ENCODE results near the gene KAT2B. TPM values are rescaled to one million over a fixed set of nuclear protein-coding genes. Genes with fewer than 3 reads are reported as not detected.

KAT2B gene
- total RNA-seq, 1 donor from 2014 or later, result 8.1 TPM

- H3K27ac Mint-ChIP-seq (ENCODE audit: unreplicated experiment), result no peak overlapping the region
- no peaks in the 10 kb centered on the region for H3K27me3 Mint-ChIP-seq (ENCODE audit: low read depth)
- TF ChIP-seq, protein P1, sequence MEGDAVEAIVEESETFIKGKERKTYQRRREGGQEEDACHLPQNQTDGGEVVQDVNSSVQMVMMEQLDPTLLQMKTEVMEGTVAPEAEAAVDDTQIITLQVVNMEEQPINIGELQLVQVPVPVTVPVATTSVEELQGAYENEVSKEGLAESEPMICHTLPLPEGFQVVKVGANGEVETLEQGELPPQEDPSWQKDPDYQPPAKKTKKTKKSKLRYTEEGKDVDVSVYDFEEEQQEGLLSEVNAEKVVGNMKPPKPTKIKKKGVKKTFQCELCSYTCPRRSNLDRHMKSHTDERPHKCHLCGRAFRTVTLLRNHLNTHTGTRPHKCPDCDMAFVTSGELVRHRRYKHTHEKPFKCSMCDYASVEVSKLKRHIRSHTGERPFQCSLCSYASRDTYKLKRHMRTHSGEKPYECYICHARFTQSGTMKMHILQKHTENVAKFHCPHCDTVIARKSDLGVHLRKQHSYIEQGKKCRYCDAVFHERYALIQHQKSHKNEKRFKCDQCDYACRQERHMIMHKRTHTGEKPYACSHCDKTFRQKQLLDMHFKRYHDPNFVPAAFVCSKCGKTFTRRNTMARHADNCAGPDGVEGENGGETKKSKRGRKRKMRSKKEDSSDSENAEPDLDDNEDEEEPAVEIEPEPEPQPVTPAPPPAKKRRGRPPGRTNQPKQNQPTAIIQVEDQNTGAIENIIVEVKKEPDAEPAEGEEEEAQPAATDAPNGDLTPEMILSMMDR (IDR thresholded peaks at IDR 0.05), result no peak
- no peak for DNase-seq (ENCODE audit: low spot score)
- H3K36me3 Mint-ChIP-seq (ENCODE audit: low read depth), result peaks cover 6% of the 10 kb centered on the region
- no peak overlapping the region for H3K4me3 Mint-ChIP-seq (ENCODE audit: unreplicated experiment)
- no peaks in the 10 kb centered on the region for H3K4me1 Mint-ChIP-seq (ENCODE audit: low read depth)
- H3K9me3 Mint-ChIP-seq (ENCODE audit: low read depth), result no peaks in the 10 kb centered on the region
Measured at GRCh38 chr3:20147361-20147760, 107.1 kb downstream of the KAT2B start.

DNA sequence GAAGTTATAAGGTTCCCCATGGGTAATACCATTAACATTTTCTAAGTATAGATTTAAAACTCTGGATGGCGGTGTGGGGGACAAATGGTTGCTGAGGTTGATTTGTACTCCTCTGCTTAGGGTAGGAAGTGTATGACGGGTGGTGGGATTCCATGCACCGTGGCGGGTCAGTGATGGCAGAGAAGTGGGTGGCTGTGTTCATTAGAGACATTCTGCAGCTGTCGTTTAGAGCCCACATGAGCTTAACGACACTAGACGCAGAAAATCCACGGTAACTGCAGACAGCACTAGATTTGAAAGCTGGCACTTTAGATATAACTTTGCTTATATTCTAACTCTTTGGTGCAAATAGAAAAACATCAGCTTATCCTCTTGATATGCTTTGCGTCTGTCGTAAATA is 108.2 kb downstream of the KAT2B start:
- H3K27ac Mint-ChIP-seq (ENCODE audit: unreplicated experiment), result no peak overlapping the region
- TF ChIP-seq, protein P1 (IDR thresholded peaks at IDR 0.05), result no peak
- no peak for DNase-seq (ENCODE audit: low spot score)
- no peak overlapping the region for H3K4me3 Mint-ChIP-seq (ENCODE audit: unreplicated experiment)
- no peaks in the 10 kb centered on the region for H3K9me3 Mint-ChIP-seq (ENCODE audit: low read depth)
- no peaks in the 10 kb centered on the region for H3K27me3 Mint-ChIP-seq (ENCODE audit: low read depth)
- H3K36me3 Mint-ChIP-seq (ENCODE audit: low read depth), result peaks cover 4% of the 10 kb centered on the region
- no peaks in the 10 kb centered on the region for H3K4me1 Mint-ChIP-seq (ENCODE audit: low read depth)

- no peaks in the 10 kb centered on the region for H3K9me3 Mint-ChIP-seq (ENCODE audit: low read depth)
- no peaks in the 10 kb centered on the region for H3K4me1 Mint-ChIP-seq (ENCODE audit: low read depth)
- no peak overlapping the region for H3K27ac Mint-ChIP-seq (ENCODE audit: unreplicated experiment)
- H3K4me3 Mint-ChIP-seq (ENCODE audit: unreplicated experiment), result no peak overlapping the region
- no peaks in the 10 kb centered on the region for H3K27me3 Mint-ChIP-seq (ENCODE audit: low read depth)
- peaks cover 4% of the 10 kb centered on the region for H3K36me3 Mint-ChIP-seq (ENCODE audit: low read depth)
- no peak for DNase-seq (ENCODE audit: low spot score)
- TF ChIP-seq, protein P1 (IDR thresholded peaks at IDR 0.05), result no peak
Measured at GRCh38 chr3:20154078-20154477, 113.8 kb downstream of the KAT2B start.

GRCh38 chr3:20154928-20155327 is 114.7 kb downstream of the KAT2B start:
- TF ChIP-seq, protein P1 (IDR thresholded peaks at IDR 0.05), result no peak
- H3K9me3 Mint-ChIP-seq (ENCODE audit: low read depth), result no peaks in the 10 kb centered on the region
- DNase-seq (ENCODE audit: low spot score), result no peak
- H3K36me3 Mint-ChIP-seq (ENCODE audit: low read depth), result peaks cover 2% of the 10 kb centered on the region
- no peak overlapping the region for H3K27ac Mint-ChIP-seq (ENCODE audit: unreplicated experiment)
- no peaks in the 10 kb centered on the region for H3K4me1 Mint-ChIP-seq (ENCODE audit: low read depth)
- no peaks in the 10 kb centered on the region for H3K27me3 Mint-ChIP-seq (ENCODE audit: low read depth)
- H3K4me3 Mint-ChIP-seq (ENCODE audit: unreplicated experiment), result no peak overlapping the region

DNA sequence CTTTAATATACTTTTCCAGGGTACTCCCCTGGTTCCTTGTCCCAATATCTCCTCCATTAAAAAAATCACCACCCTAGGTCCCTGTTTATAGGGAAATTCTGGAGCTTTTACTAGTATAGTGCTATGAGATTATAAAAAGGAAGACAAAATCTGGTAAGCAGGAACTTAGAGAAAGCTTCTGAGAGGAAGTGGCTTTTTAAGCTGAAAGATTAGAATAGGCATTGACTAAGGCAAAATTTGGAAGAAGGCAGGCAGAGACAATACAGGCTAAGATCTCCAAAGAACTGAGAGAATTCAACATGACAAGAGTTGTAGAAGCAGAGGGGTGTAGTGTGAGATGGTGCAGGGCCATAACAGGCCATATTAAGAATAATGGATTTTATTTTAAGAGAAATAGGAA is 120.0 kb downstream of the KAT2B start:
- no peak for DNase-seq (ENCODE audit: low spot score)
- H3K9me3 Mint-ChIP-seq (ENCODE audit: low read depth), result no peaks in the 10 kb centered on the region
- H3K27ac Mint-ChIP-seq (ENCODE audit: unreplicated experiment), result no peak overlapping the region
- no peak overlapping the region for H3K4me3 Mint-ChIP-seq (ENCODE audit: unreplicated experiment)
- TF ChIP-seq, protein P1 (IDR thresholded peaks at IDR 0.05), result no peak
- peaks cover 2% of the 10 kb centered on the region for H3K36me3 Mint-ChIP-seq (ENCODE audit: low read depth)
- H3K27me3 Mint-ChIP-seq (ENCODE audit: low read depth), result no peaks in the 10 kb centered on the region
- H3K4me1 Mint-ChIP-seq (ENCODE audit: low read depth), result no peaks in the 10 kb centered on the region

Measured in chondrocyte (in vitro differentiated cells).